HEK293T (cell line): ENCODE measurements around the gene GLB1L.

ENCODE experiments used
- ELF4 ChIP-seq: fragments of 450-650 bp; IDR thresholded peaks from 2 replicates; pipeline ENCODE4 v1.6.1; 2017; ENCODE audit warnings: antibody characterized with exemption
- FOXK2 ChIP-seq: fragments of 450-650 bp; IDR thresholded peaks from 2 replicates; pipeline ENCODE4 v1.6.1; 2016; ENCODE audit warnings: mild to moderate bottlenecking
- FOXM1 ChIP-seq: fragments of 450-650 bp; IDR thresholded peaks from 2 replicates; pipeline ENCODE4 v1.6.1; 2017; ENCODE audit warnings: mild to moderate bottlenecking, borderline replicate concordance
- PKNOX1 ChIP-seq: fragments of 450-650 bp; IDR thresholded peaks from 2 replicates; pipeline ENCODE4 v1.6.1; 2016
- SP1 ChIP-seq: fragments of 450-650 bp; IDR thresholded peaks from 2 replicates; pipeline ENCODE4 v1.6.1; 2017
- ZNF384 ChIP-seq: fragments of 450-650 bp; IDR thresholded peaks from 2 replicates; pipeline ENCODE4 v1.6.1; 2016

- TF ChIP-seq ELF4, result no peak
- no peak for TF ChIP-seq FOXM1
- no peak for TF ChIP-seq PKNOX1
- no peak for TF ChIP-seq ZNF384
- no peak for TF ChIP-seq FOXK2
- TF ChIP-seq SP1, result no peak
Measured at GRCh38 chr2:219266886-219267285, 21.6 kb upstream of the GLB1L start.
